A549 (cell line): ENCODE measurements around the gene MERTK.

Experiments
- GATA3 ChIP-seq: IDR thresholded peaks from 2 replicates; pipeline ENCODE4 v1.6.1; 2012; ENCODE audit warnings: borderline replicate concordance
- NFE2L2 ChIP-seq: fragments of 150-350 bp; conservative IDR thresholded peaks from 2 replicates; pipeline ENCODE4 v1.6.1; 2014; ENCODE audit warnings: low read length
- POLR2A ChIP-seq: IDR thresholded peaks from 2 replicates; pipeline ENCODE4 v1.6.1; 2012; ENCODE audit warnings: mild to moderate bottlenecking, low read length
- RFX5 ChIP-seq: fragments of 450-650 bp; IDR thresholded peaks from 2 replicates; pipeline ENCODE4 v1.7.1; 2014; ENCODE audit warnings: antibody characterized with exemption, mild to moderate bottlenecking, moderate library complexity
- RNF2 ChIP-seq: fragments of 200-600 bp; sonication (generic); IDR thresholded peaks from 2 replicates; pipeline ENCODE4 v1.6.1; 2016; ENCODE audit warnings: low read depth, mild to moderate bottlenecking, antibody characterized with exemption, moderate library complexity, borderline replicate concordance
- SMC3 ChIP-seq: fragments of >200 bp; sonication (Bioruptor Twin); formaldehyde crosslinking; IDR thresholded peaks from 3 replicates; pipeline ENCODE4 v1.6.1; 2018; ENCODE audit warnings: inconsistent platforms
- SREBF2 ChIP-seq: fragments of 450-650 bp; IDR thresholded peaks from 2 replicates; pipeline ENCODE4 v1.6.1; 2014; ENCODE audit warnings: mild to moderate bottlenecking, moderate library complexity
- TP53 ChIP-seq: fragments of 250-450 bp; sonication (Bioruptor Pico); IDR thresholded peaks from 2 replicates; pipeline ENCODE4 v1.5.0; 2021; ENCODE audit warnings: mild to moderate bottlenecking, moderate library complexity
- ZNF302 ChIP-seq: fragments of 250-450 bp; sonication (Bioruptor Pico); IDR thresholded peaks from 2 replicates; pipeline ENCODE4 v1.9.0; 2021; ENCODE audit warnings: inconsistent platforms, mild to moderate bottlenecking, moderate library complexity
- TF ChIP-seq, protein P1 (sequence below): fragments of >200 bp; sonication (Bioruptor Twin); formaldehyde crosslinking; IDR thresholded peaks from 3 replicates; pipeline ENCODE4 v1.5.1; 2016
- TF ChIP-seq, protein P2 (sequence below): fragments of 450-650 bp; IDR thresholded peaks from 2 replicates; pipeline ENCODE4 v1.6.1; 2014; ENCODE audit warnings: antibody characterized with exemption
- TF ChIP-seq, protein P3 (sequence below): fragments of 200-600 bp; sonication (generic); IDR thresholded peaks from 2 replicates; pipeline ENCODE4 v1.6.1; 2016; ENCODE audit warnings: antibody characterized with exemption, mild to moderate bottlenecking, moderate library complexity

DNA sequence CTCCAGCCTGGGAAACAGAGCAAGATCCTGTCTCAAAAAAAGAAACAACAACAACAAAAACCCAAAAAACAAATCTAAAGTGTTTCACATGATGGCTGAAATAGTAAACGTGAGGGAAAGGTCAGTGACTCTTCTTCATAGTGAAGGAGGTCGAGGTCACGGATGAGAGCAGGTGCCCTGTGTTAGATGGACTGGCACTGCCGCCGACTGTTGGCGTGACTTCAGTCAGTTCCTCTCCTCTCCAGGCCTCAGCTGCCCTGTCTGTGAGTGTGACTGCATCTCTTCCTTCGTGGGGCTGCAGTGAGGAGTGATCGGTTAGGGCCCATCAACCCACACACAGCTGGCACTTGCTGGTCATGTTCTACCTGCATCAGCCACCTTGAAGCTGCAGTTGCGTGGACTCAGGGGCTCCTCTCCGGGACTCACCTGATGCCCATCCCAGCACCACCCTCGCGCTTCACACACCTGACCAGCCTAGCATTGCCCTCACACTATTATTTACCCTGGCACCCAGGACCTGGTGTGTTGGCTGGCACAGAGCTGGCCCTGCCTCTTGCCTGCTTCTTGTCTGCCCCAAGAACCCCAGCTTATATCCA, 126.6 kb downstream of the MERTK start:
- TF ChIP-seq, protein P1, sequence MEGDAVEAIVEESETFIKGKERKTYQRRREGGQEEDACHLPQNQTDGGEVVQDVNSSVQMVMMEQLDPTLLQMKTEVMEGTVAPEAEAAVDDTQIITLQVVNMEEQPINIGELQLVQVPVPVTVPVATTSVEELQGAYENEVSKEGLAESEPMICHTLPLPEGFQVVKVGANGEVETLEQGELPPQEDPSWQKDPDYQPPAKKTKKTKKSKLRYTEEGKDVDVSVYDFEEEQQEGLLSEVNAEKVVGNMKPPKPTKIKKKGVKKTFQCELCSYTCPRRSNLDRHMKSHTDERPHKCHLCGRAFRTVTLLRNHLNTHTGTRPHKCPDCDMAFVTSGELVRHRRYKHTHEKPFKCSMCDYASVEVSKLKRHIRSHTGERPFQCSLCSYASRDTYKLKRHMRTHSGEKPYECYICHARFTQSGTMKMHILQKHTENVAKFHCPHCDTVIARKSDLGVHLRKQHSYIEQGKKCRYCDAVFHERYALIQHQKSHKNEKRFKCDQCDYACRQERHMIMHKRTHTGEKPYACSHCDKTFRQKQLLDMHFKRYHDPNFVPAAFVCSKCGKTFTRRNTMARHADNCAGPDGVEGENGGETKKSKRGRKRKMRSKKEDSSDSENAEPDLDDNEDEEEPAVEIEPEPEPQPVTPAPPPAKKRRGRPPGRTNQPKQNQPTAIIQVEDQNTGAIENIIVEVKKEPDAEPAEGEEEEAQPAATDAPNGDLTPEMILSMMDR: no peak
- TF ChIP-seq SREBF2 (no peak), POLR2A (no peak), GATA3 (no peak), SMC3 (no peak), ZNF302 (CRISPR knock-in tag) (no peak), NFE2L2 (no peak), RFX5 (no peak), RNF2 (no peak), TP53 (CRISPR knock-in tag) (no peak)
- TF ChIP-seq, protein P2, sequence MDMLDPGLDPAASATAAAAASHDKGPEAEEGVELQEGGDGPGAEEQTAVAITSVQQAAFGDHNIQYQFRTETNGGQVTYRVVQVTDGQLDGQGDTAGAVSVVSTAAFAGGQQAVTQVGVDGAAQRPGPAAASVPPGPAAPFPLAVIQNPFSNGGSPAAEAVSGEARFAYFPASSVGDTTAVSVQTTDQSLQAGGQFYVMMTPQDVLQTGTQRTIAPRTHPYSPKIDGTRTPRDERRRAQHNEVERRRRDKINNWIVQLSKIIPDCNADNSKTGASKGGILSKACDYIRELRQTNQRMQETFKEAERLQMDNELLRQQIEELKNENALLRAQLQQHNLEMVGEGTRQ: no peak
- TF ChIP-seq, protein P3, sequence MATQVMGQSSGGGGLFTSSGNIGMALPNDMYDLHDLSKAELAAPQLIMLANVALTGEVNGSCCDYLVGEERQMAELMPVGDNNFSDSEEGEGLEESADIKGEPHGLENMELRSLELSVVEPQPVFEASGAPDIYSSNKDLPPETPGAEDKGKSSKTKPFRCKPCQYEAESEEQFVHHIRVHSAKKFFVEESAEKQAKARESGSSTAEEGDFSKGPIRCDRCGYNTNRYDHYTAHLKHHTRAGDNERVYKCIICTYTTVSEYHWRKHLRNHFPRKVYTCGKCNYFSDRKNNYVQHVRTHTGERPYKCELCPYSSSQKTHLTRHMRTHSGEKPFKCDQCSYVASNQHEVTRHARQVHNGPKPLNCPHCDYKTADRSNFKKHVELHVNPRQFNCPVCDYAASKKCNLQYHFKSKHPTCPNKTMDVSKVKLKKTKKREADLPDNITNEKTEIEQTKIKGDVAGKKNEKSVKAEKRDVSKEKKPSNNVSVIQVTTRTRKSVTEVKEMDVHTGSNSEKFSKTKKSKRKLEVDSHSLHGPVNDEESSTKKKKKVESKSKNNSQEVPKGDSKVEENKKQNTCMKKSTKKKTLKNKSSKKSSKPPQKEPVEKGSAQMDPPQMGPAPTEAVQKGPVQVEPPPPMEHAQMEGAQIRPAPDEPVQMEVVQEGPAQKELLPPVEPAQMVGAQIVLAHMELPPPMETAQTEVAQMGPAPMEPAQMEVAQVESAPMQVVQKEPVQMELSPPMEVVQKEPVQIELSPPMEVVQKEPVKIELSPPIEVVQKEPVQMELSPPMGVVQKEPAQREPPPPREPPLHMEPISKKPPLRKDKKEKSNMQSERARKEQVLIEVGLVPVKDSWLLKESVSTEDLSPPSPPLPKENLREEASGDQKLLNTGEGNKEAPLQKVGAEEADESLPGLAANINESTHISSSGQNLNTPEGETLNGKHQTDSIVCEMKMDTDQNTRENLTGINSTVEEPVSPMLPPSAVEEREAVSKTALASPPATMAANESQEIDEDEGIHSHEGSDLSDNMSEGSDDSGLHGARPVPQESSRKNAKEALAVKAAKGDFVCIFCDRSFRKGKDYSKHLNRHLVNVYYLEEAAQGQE: no peak
